ENCODE results near the gene ZNF148.

DNA sequence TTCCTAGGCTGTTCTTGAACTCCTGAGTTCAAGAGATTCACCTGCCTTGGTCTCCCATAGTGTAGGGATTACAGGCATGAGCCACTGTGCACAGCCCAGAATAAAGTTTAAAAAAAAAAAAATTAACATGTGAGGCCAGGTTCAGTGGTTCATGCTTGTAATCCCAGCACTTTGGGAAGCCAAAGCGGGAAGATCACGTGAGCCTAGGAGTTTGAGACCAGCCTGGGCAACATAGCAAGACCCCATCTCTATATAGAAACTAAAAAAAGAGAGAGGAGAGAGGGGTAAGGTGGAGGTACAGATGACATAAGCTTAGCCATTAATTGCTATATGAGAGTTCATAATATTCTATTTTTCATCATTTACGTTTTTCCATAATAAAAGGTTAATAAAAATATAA, 21.5 kb downstream of the ZNF148 start:
- TF ChIP-seq, protein P1, sequence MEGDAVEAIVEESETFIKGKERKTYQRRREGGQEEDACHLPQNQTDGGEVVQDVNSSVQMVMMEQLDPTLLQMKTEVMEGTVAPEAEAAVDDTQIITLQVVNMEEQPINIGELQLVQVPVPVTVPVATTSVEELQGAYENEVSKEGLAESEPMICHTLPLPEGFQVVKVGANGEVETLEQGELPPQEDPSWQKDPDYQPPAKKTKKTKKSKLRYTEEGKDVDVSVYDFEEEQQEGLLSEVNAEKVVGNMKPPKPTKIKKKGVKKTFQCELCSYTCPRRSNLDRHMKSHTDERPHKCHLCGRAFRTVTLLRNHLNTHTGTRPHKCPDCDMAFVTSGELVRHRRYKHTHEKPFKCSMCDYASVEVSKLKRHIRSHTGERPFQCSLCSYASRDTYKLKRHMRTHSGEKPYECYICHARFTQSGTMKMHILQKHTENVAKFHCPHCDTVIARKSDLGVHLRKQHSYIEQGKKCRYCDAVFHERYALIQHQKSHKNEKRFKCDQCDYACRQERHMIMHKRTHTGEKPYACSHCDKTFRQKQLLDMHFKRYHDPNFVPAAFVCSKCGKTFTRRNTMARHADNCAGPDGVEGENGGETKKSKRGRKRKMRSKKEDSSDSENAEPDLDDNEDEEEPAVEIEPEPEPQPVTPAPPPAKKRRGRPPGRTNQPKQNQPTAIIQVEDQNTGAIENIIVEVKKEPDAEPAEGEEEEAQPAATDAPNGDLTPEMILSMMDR (IDR thresholded peaks at IDR 0.05; ENCODE audit: insufficient read depth, low read depth, low read length) = no peak
- no peak for TF ChIP-seq EZH2 (IDR thresholded peaks at IDR 0.05; ENCODE audit: insufficient read depth, low read length)

Measured in astrocyte (in vitro differentiated cells and primary cell).